GM12878 (cell line): Measurements from ENCODE around the gene TLCD2. TPM values are rescaled to one million over a fixed set of nuclear protein-coding genes. Genes with fewer than 3 reads are reported as not detected.

Experiments
- ATAC-seq: fragments of 200-7000 bp; cut with Tn5 transposase; 3 replicates; pipeline ENCODE4 v1.9.1; 2020; ENCODE audit warnings: mild to moderate bottlenecking, moderate library complexity
- BruUV-seq: library from RNA; stranded (reverse); fragments of 400-500 nt; replicated peaks from 2 replicates; lab custom pipeline; 2021; lab: Mats Ljungman, UMichigan
- CTCF ChIA-PET: fragments of 300-600 bp; sonication (Branson Sonifier 250); formaldehyde crosslinking; extraction: SDS; loops from one replicate; lab custom pipeline; 2021; ENCODE audit warnings: inconsistent platforms; lab: Yijun Ruan, JAX
- POLR2A ChIA-PET: fragments of 350-600 bp; formaldehyde crosslinking; extraction: SDS; loops from one replicate; lab custom pipeline; 2021; ENCODE audit warnings: inconsistent platforms; lab: Charles Lee
- RAD21 ChIA-PET: fragments of 300-600 bp; sonication (Branson Sonifier 250); formaldehyde crosslinking; loops from one replicate; lab custom pipeline; 2023; ENCODE audit warnings: antibody characterized with exemption; ENCODE audit not compliant: unreplicated experiment; lab: Charles Lee
- SMC1A ChIA-PET: fragments of 300-600 bp; sonication (Branson Sonifier 250); formaldehyde crosslinking; loops from one replicate; lab custom pipeline; 2023; ENCODE audit not compliant: unreplicated experiment, uncharacterized antibody; lab: Charles Lee
- DNase-seq: peaks from one replicate; pipeline ENCODE4 v3.0.0-alpha.2; 2011; ENCODE audit warnings: low read depth, low spot score
- FAIRE-seq: peaks from 3 replicates; lab custom pipeline; 2011; peaks lifted over from hg19 to GRCh38; lab: Jason Lieb, UNC
- H2AFZ ChIP-seq: 2 replicates; pipeline ENCODE4 v1.6.0; 2011; ENCODE audit warnings: low read depth, low read length, control low read depth; ENCODE audit not compliant: control insufficient read depth
- H3K27ac ChIP-seq: 2 replicates; pipeline ENCODE4 v1.5.1; 2011; ENCODE audit warnings: control low read depth; ENCODE audit not compliant: control insufficient read depth, insufficient read depth
- H3K27me3 ChIP-seq, 2 experiments: replicated peaks in 1 of 2; 2 replicates each; pipeline versions ENCODE4 v1.6.0 to v1.6.1; 2011; ENCODE audit warnings: low read length in 1 of 2; ENCODE audit not compliant: control insufficient read depth in 2 of 2, insufficient read depth in 2 of 2
- H3K36me3 ChIP-seq, 2 experiments: 2 replicates each; pipeline ENCODE4 v1.5.1; 2011; ENCODE audit warnings: low read length in 1 of 2; ENCODE audit not compliant: control insufficient read depth in 2 of 2, insufficient read depth in 2 of 2
- H3K4me1 ChIP-seq: 2 replicates; pipeline ENCODE4 v1.6.1; 2011; ENCODE audit warnings: mild to moderate bottlenecking, low read length, moderate library complexity, mixed read lengths; ENCODE audit not compliant: control insufficient read depth, insufficient read depth
- H3K4me2 ChIP-seq: 2 replicates; pipeline ENCODE4 v1.6.0; 2011; ENCODE audit warnings: control low read depth; ENCODE audit not compliant: control insufficient read depth, insufficient read depth
- H3K4me3 ChIP-seq: fragments of 200-600 bp; sonication (generic); 2 replicates; pipeline ENCODE4 v1.5.1; 2016
- H3K79me2 ChIP-seq: 2 replicates; pipeline ENCODE4 v1.6.0; 2011; ENCODE audit warnings: low read length; ENCODE audit not compliant: control insufficient read depth, insufficient read depth
- H3K9ac ChIP-seq: 2 replicates; pipeline ENCODE4 v1.8.0; 2011; ENCODE audit warnings: low read length, control low read depth, mixed read lengths; ENCODE audit not compliant: control insufficient read depth, insufficient read depth
- H3K9me3 ChIP-seq: replicated peaks from 3 replicates; pipeline ENCODE4 v1.5.1; 2011; ENCODE audit warnings: mild to moderate bottlenecking, low read length; ENCODE audit not compliant: control insufficient read depth, insufficient read depth
- H4K20me1 ChIP-seq: 2 replicates; pipeline ENCODE4 v1.6.0; 2011; ENCODE audit not compliant: control insufficient read depth, insufficient read depth
- BACH1 ChIP-seq: fragments of 450-650 bp; IDR thresholded peaks from 2 replicates; pipeline ENCODE4 v1.6.1; 2017; ENCODE audit warnings: mild to moderate bottlenecking, borderline replicate concordance
- CBX3 ChIP-seq: fragments of 200-600 bp; sonication (generic); IDR thresholded peaks from 2 replicates; pipeline ENCODE4 v1.6.1; 2016; ENCODE audit warnings: low read depth, borderline replicate concordance
- CHD1 ChIP-seq: IDR thresholded peaks from 2 replicates; pipeline ENCODE4 v1.6.1; 2012; ENCODE audit warnings: low read depth, low read length, improper control_type of control experiment
- IKZF1 ChIP-seq: fragments of 450-650 bp; conservative IDR thresholded peaks from 2 replicates; pipeline ENCODE4 v1.6.1; 2017; ENCODE audit warnings: antibody characterized with exemption, mild to moderate bottlenecking
- IRF4 ChIP-seq: IDR thresholded peaks from 2 replicates; pipeline ENCODE4 v1.6.1; 2011; ENCODE audit warnings: low read depth, low read length
- JUNB ChIP-seq: IDR thresholded peaks from 2 replicates; pipeline ENCODE4 v1.6.1; 2016; ENCODE audit warnings: antibody characterized with exemption, mild to moderate bottlenecking
- NFYA ChIP-seq: IDR thresholded peaks from 2 replicates; pipeline ENCODE4 v1.6.1; 2011; ENCODE audit warnings: low read depth, mild to moderate bottlenecking, low read length, improper control_type of control experiment, borderline replicate concordance
- POLR2AphosphoS5 ChIP-seq: IDR thresholded peaks from 2 replicates; pipeline ENCODE4 v1.6.1; 2011; ENCODE audit warnings: mild to moderate bottlenecking, low read length, inconsistent platforms
- SREBF1 ChIP-seq: IDR thresholded peaks from 2 replicates; pipeline ENCODE4 v1.6.1; 2012; ENCODE audit warnings: mild to moderate bottlenecking, low read length
- WGBS: methylation state at CpG from one replicate; pipeline ENCODE4 v1.1.6; 2016; ENCODE audit warnings: low lambda C conversion rate; ENCODE audit not compliant: insufficient replicate concordance, insufficient coverage; ENCODE audit errors: missing lambda C conversion rate; 5-methylcytosine and 5-hydroxymethylcytosine counted together
- in situ Hi-C: fragments of 300-500 bp; cut with MboI; formaldehyde crosslinking; loops from 9 replicates; pipeline ENCODE4 v1.14.3; 2018; ENCODE audit warnings: mixed read lengths
- intact Hi-C: fragments of 100-400 bp; cut with micrococcal nuclease; formaldehyde crosslinking; loops from one replicate; pipeline ENCODE4 v1.14.2; 2022; ENCODE audit not compliant: unreplicated experiment
- polyA plus RNA-seq, 11 experiments: library from polyadenylated mRNA; depleted of rRNA in 4 of 11; unstranded in 6 of 11; stranded (reverse) in 5 of 11; fragments of >200 nt; fragmentation: Nextera tagmentation in 4 of 11; fragmentation: Illumina TruSeq in 1 of 11; extraction: Ambion mirVana in 4 of 11; extraction: Trizol in 1 of 11; gene quantifications; 1 replicate in 1 of 11; 2 replicates in 10 of 11; pipeline versions ENCODE4 v1.2.1 to v1.2.3, GENCODE V29; 2011 to 2016; ENCODE audit warnings: inconsistent platforms in 2 of 11, missing spikeins in 2 of 11, low read depth in 1 of 11
- total RNA-seq, 4 experiments: library from RNA; depleted of rRNA in 3 of 4; stranded (reverse); fragments of >200 nt in 3 of 4; fragmentation: Illumina TruSeq in 1 of 4; extraction: Trizol in 1 of 4; gene quantifications; 2 replicates each; pipeline versions ENCODE4 v1.2.1 to v1.2.3, GENCODE V29; 2013 to 2021
- TF ChIP-seq, protein P1 (sequence below): fragments of 450-650 bp; IDR thresholded peaks from 2 replicates; pipeline ENCODE4 v1.6.1; 2017; ENCODE audit warnings: low read depth, mild to moderate bottlenecking, moderate library complexity
- TF ChIP-seq, protein P2 (sequence below): fragments of 450-650 bp; IDR thresholded peaks from 2 replicates; pipeline ENCODE4 v1.6.1; 2016; ENCODE audit warnings: mild to moderate bottlenecking
- TF ChIP-seq, protein P3 (sequence below): fragments of 450-650 bp; IDR thresholded peaks from 2 replicates; pipeline ENCODE4 v1.6.1; 2016; ENCODE audit warnings: mild to moderate bottlenecking

Gene TLCD2
- total and polyA plus RNA-seq, 10 of the 15 experiments (the other 5 are each of a cell fraction or from before 2014, with no cell fraction given) = 0.02 to 0.15 (median 0.05) TPM; not detected in 2

DNA sequence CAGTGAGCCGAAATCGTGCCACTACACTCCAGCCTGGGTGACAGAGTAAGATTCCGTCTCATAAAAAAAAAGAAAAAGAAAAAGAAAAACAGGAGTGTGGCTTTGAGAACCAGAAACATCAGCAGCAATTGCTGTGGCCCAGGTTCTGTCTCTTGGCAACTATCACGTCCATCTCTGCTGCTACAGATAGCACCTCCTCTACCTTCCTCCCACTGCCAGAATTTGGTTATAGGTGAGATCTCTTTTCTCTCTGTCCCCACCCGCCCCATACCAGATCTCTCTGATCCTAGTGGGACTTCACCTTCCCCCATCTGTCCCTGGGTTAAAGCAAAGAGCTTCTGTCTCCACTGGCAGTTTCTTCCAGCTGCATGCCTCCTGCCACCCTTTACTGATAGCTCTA lies 3.1 kb downstream of the TLCD2 start:
- Histone ChIP-seq H4K20me1 (no peaks in the 10 kb centered on the region), H3K9me3 (no peaks in the 10 kb centered on the region), H3K36me3 (no peaks in the 10 kb centered on the region), H3K4me2 (no peak overlapping the region), H3K79me2 (no peaks in the 10 kb centered on the region), H3K27me3 (peaks cover 0 to 5% of the 10 kb centered on the region in 2 experiments; a peak in 2 of 4 replicates), H3K9ac (no peak overlapping the region), H2AFZ (no peak overlapping the region), H3K4me1 (peaks cover 4% of the 10 kb centered on the region), H3K27ac (no peak overlapping the region), H3K4me3 (no peak overlapping the region)
- no peak for FAIRE-seq
- POLR2A ChIA-PET = no interaction called here
- in situ Hi-C loops (no loop called here), intact Hi-C loops (no loop called here)
- WGBS = 63% methylated on average over 5 of the region's 5 CpGs
- CTCF ChIA-PET = no interaction called here
- no peak for DNase-seq
- TF ChIP-seq IRF4 (no peak), IKZF1 (no peak), POLR2AphosphoS5 (no peak), CBX3 (no peak), NFYA (no peak), CHD1 (no peak), SREBF1 (no peak), JUNB (no peak), BACH1 (no peak)
- TF ChIP-seq, protein P1, sequence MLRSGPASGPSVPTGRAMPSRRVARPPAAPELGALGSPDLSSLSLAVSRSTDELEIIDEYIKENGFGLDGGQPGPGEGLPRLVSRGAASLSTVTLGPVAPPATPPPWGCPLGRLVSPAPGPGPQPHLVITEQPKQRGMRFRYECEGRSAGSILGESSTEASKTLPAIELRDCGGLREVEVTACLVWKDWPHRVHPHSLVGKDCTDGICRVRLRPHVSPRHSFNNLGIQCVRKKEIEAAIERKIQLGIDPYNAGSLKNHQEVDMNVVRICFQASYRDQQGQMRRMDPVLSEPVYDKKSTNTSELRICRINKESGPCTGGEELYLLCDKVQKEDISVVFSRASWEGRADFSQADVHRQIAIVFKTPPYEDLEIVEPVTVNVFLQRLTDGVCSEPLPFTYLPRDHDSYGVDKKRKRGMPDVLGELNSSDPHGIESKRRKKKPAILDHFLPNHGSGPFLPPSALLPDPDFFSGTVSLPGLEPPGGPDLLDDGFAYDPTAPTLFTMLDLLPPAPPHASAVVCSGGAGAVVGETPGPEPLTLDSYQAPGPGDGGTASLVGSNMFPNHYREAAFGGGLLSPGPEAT = no peak
- TF ChIP-seq, protein P2, sequence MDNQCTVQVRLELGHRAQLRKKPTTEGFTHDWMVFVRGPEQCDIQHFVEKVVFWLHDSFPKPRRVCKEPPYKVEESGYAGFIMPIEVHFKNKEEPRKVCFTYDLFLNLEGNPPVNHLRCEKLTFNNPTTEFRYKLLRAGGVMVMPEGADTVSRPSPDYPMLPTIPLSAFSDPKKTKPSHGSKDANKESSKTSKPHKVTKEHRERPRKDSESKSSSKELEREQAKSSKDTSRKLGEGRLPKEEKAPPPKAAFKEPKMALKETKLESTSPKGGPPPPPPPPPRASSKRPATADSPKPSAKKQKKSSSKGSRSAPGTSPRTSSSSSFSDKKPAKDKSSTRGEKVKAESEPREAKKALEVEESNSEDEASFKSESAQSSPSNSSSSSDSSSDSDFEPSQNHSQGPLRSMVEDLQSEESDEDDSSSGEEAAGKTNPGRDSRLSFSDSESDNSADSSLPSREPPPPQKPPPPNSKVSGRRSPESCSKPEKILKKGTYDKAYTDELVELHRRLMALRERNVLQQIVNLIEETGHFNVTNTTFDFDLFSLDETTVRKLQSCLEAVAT = no peak
- TF ChIP-seq, protein P3, sequence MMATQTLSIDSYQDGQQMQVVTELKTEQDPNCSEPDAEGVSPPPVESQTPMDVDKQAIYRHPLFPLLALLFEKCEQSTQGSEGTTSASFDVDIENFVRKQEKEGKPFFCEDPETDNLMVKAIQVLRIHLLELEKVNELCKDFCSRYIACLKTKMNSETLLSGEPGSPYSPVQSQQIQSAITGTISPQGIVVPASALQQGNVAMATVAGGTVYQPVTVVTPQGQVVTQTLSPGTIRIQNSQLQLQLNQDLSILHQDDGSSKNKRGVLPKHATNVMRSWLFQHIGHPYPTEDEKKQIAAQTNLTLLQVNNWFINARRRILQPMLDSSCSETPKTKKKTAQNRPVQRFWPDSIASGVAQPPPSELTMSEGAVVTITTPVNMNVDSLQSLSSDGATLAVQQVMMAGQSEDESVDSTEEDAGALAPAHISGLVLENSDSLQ = no peak
- RAD21 ChIA-PET = interaction anchor here (0.5 to 1.1 kb wide), 2 partner anchors 10 to 233 kb away, joined by 3 read pairs; no protein-coding TSS in a partner anchor
- SMC1A ChIA-PET = no interaction called here
- no TSS peak for BruUV-seq
- ATAC-seq = no peak
